HEK293 (cell line): ENCODE measurements around the gene FHIT.

Experiments used
- CTCF ChIA-PET: fragments of 350-600 bp; formaldehyde crosslinking; extraction: SDS; loops from one replicate; lab custom pipeline; 2021; ENCODE audit warnings: antibody characterized with exemption; lab: Yijun Ruan, JAX
- POLR2A ChIA-PET: fragments of 300-600 bp; formaldehyde crosslinking; extraction: SDS; loops from one replicate; lab custom pipeline; 2020; ENCODE audit warnings: antibody characterized with exemption, inconsistent platforms; lab: Yijun Ruan, JAX
- H3K27ac ChIP-seq: fragments of 200-500 bp; sonication (Bioruptor generic); 2 replicates; pipeline ENCODE4 v1.5.1; 2014; ENCODE audit warnings: low read depth, low read length, control low read depth, inconsistent platforms; ENCODE audit errors: extremely low read depth
- H3K36me3 ChIP-seq, 2 experiments: fragments of 200-500 bp in 1 of 2; sonication (Bioruptor generic) in 1 of 2; 1 replicate in 1 of 2; 2 replicates in 1 of 2; pipeline ENCODE4 v1.5.1; 2014 to 2017; ENCODE audit warnings: inconsistent platforms in 2 of 2, low read length in 2 of 2; ENCODE audit not compliant: control insufficient read depth in 2 of 2, insufficient read depth in 1 of 2
- H3K4me1 ChIP-seq: fragments of 200-500 bp; sonication (Bioruptor generic); 2 replicates; pipeline ENCODE4 v1.5.1; 2014; ENCODE audit warnings: mild to moderate bottlenecking, low read length, inconsistent platforms; ENCODE audit not compliant: control insufficient read depth, insufficient read depth
- H3K4me3 ChIP-seq: 2 replicates; pipeline ENCODE4 v1.5.1; 2011; ENCODE audit warnings: low read depth, mild to moderate bottlenecking, control low read depth, low read length, moderate library complexity
- H3K9me3 ChIP-seq: fragments of 200-500 bp; sonication (Bioruptor generic); 2 replicates; pipeline ENCODE4 v1.5.1; 2014; ENCODE audit warnings: low read depth, low read length, inconsistent platforms; ENCODE audit not compliant: control insufficient read depth, insufficient read depth
- KLF1 ChIP-seq: fragments of 450-650 bp; formaldehyde crosslinking; IDR thresholded peaks from 2 replicates; pipeline ENCODE4 v1.5.1; 2016; ENCODE audit warnings: missing biosample characterization, missing genetic modification characterization
- KLF16 ChIP-seq: fragments of 450-650 bp; formaldehyde crosslinking; IDR thresholded peaks from 2 replicates; pipeline ENCODE4 v1.5.1; 2017; ENCODE audit warnings: missing biosample characterization, missing genetic modification characterization
- OSR2 ChIP-seq: fragments of 450-650 bp; formaldehyde crosslinking; IDR thresholded peaks from 2 replicates; pipeline ENCODE4 v1.5.1; 2016; ENCODE audit warnings: missing biosample characterization, missing genetic modification characterization
- PATZ1 ChIP-seq: fragments of 450-650 bp; formaldehyde crosslinking; IDR thresholded peaks from 2 replicates; pipeline ENCODE4 v1.5.1; 2016; ENCODE audit warnings: missing biosample characterization, missing genetic modification characterization
- ZBTB10 ChIP-seq: fragments of 450-650 bp; formaldehyde crosslinking; IDR thresholded peaks from 2 replicates; pipeline ENCODE4 v1.5.1; 2016; ENCODE audit warnings: missing biosample characterization, missing genetic modification characterization
- ZBTB11 ChIP-seq: fragments of 450-650 bp; formaldehyde crosslinking; conservative IDR thresholded peaks from 2 replicates; pipeline ENCODE4 v1.5.1; 2016; ENCODE audit warnings: low read depth, missing biosample characterization, missing genetic modification characterization
- ZBTB21 ChIP-seq: fragments of 450-650 bp; formaldehyde crosslinking; IDR thresholded peaks from 2 replicates; pipeline ENCODE4 v1.5.1; 2017; ENCODE audit warnings: missing biosample characterization, missing genetic modification characterization
- ZNF114 ChIP-seq: fragments of 450-650 bp; formaldehyde crosslinking; IDR thresholded peaks from 2 replicates; pipeline ENCODE4 v1.5.0; 2017; ENCODE audit warnings: missing biosample characterization, missing genetic modification characterization
- ZNF26 ChIP-seq: fragments of 450-650 bp; formaldehyde crosslinking; IDR thresholded peaks from 2 replicates; pipeline ENCODE4 v1.5.1; 2016; ENCODE audit warnings: missing biosample characterization, missing genetic modification characterization
- ZNF324 ChIP-seq: fragments of 450-650 bp; formaldehyde crosslinking; IDR thresholded peaks from 2 replicates; pipeline ENCODE4 v1.5.1; 2016; ENCODE audit warnings: missing biosample characterization, missing genetic modification characterization
- ZNF362 ChIP-seq: fragments of 450-650 bp; formaldehyde crosslinking; IDR thresholded peaks from 2 replicates; pipeline ENCODE4 v1.5.1; 2016; ENCODE audit warnings: missing biosample characterization, missing genetic modification characterization
- ZNF529 ChIP-seq: fragments of 450-650 bp; formaldehyde crosslinking; IDR thresholded peaks from 2 replicates; pipeline ENCODE4 v1.5.1; 2017; ENCODE audit warnings: missing genetic modification characterization, missing biosample characterization; ENCODE audit not compliant: insufficient replicate concordance
- ZNF561 ChIP-seq: fragments of 450-650 bp; IDR thresholded peaks from 2 replicates; pipeline ENCODE4 v1.5.1; 2018; ENCODE audit warnings: missing biosample characterization, missing genetic modification characterization, borderline replicate concordance
- ZNF704 ChIP-seq: fragments of 450-650 bp; formaldehyde crosslinking; IDR thresholded peaks from 2 replicates; pipeline ENCODE4 v1.5.1; 2016; ENCODE audit warnings: missing biosample characterization, missing genetic modification characterization
- ZNF777 ChIP-seq: fragments of 450-650 bp; formaldehyde crosslinking; IDR thresholded peaks from 2 replicates; pipeline ENCODE4 v1.5.1; 2017; ENCODE audit warnings: missing biosample characterization, missing genetic modification characterization, borderline replicate concordance

Gene FHIT

GRCh38 chr3:59872128-59872527 lies 1379.1 kb downstream of the FHIT start:
- ChIA-PET POLR2A (no interaction called here), CTCF (interaction anchor here (0.9 kb wide), 1 partner anchor 14 kb away, joined by 3 read pairs; no protein-coding TSS in a partner anchor)
- Histone ChIP-seq H3K27ac (no peak overlapping the region), H3K4me1 (no peaks in the 10 kb centered on the region), H3K36me3 (no peaks in the 10 kb centered on the region), H3K4me3 (no peak overlapping the region), H3K9me3 (no peaks in the 10 kb centered on the region)
- TF ChIP-seq ZBTB21 (tag by site-specific recombination) (no peak), ZNF704 (no peak), ZNF561 (tag by site-specific recombination) (no peak), ZNF529 (tag by site-specific recombination) (no peak), ZBTB11 (tag by site-specific recombination) (no peak), ZNF777 (tag by site-specific recombination) (no peak), ZNF362 (no peak), OSR2 (tag by site-specific recombination) (no peak), KLF16 (no peak), ZNF114 (no peak), KLF1 (tag by site-specific recombination) (no peak), ZBTB10 (tag by site-specific recombination) (no peak), ZNF324 (no peak), ZNF26 (tag by site-specific recombination) (no peak), PATZ1 (tag by site-specific recombination) (no peak)
